ENCODE measurements around the gene MACROD2. TPM values are rescaled to one million over a fixed set of nuclear protein-coding genes. Genes with fewer than 3 reads are reported as not detected.

MACROD2 gene
- total RNA-seq, 4 donors from 2014 or later, result 1.8 to 4.8 (median 2.9) TPM

GRCh38 chr20:14700639-14700960 is 705.3 kb downstream of the MACROD2 start:
- Histone ChIP-seq H3K27ac (no peak overlapping the region), H3K4me3 (no peak overlapping the region), H3K9me3 (no peaks in the 10 kb centered on the region), H3K36me3 (no peaks in the 10 kb centered on the region), H3K4me1 (peaks cover 0 to 8% (median 0%) of the 10 kb centered on the region in 3 donors), H3K27me3 (no peaks in the 10 kb centered on the region)
- DNase-seq, result no peak
- intact Hi-C loops (cut with DNase I), result no loop called here
- no peak for TF ChIP-seq POLR2A (IDR thresholded peaks at IDR 0.05)
- TF ChIP-seq, protein P1, sequence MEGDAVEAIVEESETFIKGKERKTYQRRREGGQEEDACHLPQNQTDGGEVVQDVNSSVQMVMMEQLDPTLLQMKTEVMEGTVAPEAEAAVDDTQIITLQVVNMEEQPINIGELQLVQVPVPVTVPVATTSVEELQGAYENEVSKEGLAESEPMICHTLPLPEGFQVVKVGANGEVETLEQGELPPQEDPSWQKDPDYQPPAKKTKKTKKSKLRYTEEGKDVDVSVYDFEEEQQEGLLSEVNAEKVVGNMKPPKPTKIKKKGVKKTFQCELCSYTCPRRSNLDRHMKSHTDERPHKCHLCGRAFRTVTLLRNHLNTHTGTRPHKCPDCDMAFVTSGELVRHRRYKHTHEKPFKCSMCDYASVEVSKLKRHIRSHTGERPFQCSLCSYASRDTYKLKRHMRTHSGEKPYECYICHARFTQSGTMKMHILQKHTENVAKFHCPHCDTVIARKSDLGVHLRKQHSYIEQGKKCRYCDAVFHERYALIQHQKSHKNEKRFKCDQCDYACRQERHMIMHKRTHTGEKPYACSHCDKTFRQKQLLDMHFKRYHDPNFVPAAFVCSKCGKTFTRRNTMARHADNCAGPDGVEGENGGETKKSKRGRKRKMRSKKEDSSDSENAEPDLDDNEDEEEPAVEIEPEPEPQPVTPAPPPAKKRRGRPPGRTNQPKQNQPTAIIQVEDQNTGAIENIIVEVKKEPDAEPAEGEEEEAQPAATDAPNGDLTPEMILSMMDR (IDR thresholded peaks at IDR 0.05), result no peak

DNA sequence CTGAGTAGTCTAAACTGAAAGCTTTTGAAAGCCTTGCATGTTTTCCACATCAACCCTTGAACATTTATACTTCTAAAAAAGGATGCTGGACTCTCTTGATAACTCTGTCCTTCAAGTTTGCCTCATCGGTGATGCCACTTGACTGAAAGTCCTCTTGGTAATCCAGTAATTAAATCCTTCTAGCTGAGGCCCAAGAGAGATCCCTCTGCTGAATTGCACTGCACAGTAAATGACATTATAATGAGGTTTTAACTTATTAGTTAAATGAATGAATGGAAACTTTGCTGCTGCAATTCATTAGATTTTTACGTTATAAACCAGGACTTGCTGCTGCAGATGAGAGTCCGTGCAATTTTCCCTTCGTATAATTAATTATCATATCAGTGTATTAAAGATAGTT is 706.0 kb downstream of the MACROD2 start:
- Histone ChIP-seq H3K36me3 (no peaks in the 10 kb centered on the region), H3K9me3 (no peaks in the 10 kb centered on the region), H3K27me3 (no peaks in the 10 kb centered on the region), H3K4me1 (peaks cover 0 to 8% (median 0%) of the 10 kb centered on the region in 3 donors), H3K4me3 (no peak overlapping the region), H3K27ac (no peak overlapping the region)
- no peak for DNase-seq
- intact Hi-C loops (cut with DNase I), result no loop called here
- 78 to 96% methylated on average over 4 of the region's 4 CpGs for WGBS, 2 donors
- TF ChIP-seq, protein P1 (IDR thresholded peaks at IDR 0.05), result no peak
- no peak for TF ChIP-seq POLR2A (IDR thresholded peaks at IDR 0.05)

DNA sequence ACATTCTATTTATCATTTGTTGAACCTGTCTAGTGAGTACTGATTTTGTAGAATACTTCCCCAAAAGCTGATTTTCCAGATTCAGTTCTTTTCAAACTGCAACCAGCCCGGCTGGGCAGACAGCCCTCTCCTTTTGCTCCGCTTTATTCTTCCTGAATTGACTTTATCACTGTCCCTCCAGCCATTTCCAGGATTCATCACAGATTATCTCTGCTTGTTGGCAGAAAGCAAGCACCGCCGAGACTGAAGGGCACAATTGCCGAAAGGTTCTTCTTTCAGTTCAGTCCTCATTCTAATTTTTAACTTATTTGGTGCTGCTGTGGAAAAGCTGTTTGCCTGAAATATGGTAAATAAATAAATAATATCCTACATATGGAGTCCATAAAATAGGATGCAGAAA is 711.2 kb downstream of the MACROD2 start:
- DNase-seq, result no peak
- no peak overlapping the region for H3K27ac ChIP-seq
- no peaks in the 10 kb centered on the region for H3K9me3 ChIP-seq
- no peak overlapping the region for H3K4me3 ChIP-seq
- H3K36me3 ChIP-seq, result no peaks in the 10 kb centered on the region
- 80 to 84% methylated on average over 5 of the region's 5 CpGs for WGBS, 2 donors
- no peaks in the 10 kb centered on the region for H3K27me3 ChIP-seq
- intact Hi-C loops (cut with DNase I), result no loop called here
- TF ChIP-seq, protein P1 (IDR thresholded peaks at IDR 0.05), result no peak
- TF ChIP-seq POLR2A (IDR thresholded peaks at IDR 0.05), result no peak
- H3K4me1 ChIP-seq, result peaks cover 0 to 11% (median 0%) of the 10 kb centered on the region in 3 donors

DNA sequence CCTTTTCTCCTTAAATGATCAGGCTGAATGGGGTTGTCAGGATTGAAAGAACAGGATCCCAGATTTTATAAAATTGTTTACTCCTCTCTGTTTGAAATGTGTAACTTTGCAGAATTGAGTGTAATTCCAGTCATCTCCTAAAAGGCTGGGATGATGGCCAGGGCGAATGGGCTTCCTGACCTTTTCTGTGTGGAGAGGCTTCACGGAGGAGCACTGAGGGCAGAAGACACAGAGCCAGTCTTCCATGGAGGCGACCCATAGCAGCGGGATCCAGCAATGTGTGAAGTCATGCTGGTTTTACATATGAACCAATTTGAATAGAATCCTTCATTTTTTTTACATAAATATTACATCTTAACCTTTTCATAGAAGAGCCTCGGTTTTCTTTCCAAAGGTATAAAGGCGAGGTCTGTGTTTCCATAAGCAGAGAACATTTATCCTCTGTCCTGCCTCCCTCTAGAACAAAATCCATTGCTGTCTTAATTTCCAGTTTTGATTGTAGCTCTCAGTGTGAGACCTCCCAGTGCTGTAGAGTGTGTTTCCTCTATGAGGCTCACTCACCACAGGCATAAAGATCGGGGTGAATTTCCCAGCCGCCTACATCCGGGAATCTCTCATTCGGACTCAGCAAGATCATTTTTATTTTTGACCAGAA is 711.8 kb downstream of the MACROD2 start:
- no peaks in the 10 kb centered on the region for H3K9me3 ChIP-seq

GRCh38 chr20:14707865-14708596 is 712.7 kb downstream of the MACROD2 start:
- no peaks in the 10 kb centered on the region for H3K36me3 ChIP-seq
- H3K4me1 ChIP-seq, result peaks cover 0 to 26% (median 11%) of the 10 kb centered on the region in 3 donors
- WGBS, 2 donors, result 43 to 45% methylated on average over 2 of the region's 2 CpGs
- H3K27ac ChIP-seq, result no peak overlapping the region
- intact Hi-C loops (cut with DNase I), result no loop called here
- TF ChIP-seq, protein P1 (IDR thresholded peaks at IDR 0.05), result no peak
- TF ChIP-seq POLR2A (IDR thresholded peaks at IDR 0.05), result no peak
- no peak overlapping the region for H3K4me3 ChIP-seq
- no peak for DNase-seq
- no peaks in the 10 kb centered on the region for H3K27me3 ChIP-seq
- H3K9me3 ChIP-seq, result no peaks in the 10 kb centered on the region

More for the DNA sequence above, 711.8 kb downstream of the MACROD2 start:
- Histone ChIP-seq H3K27me3 (no peaks in the 10 kb centered on the region), H3K27ac (no peak overlapping the region), H3K36me3 (no peaks in the 10 kb centered on the region), H3K4me3 (no peak overlapping the region), H3K4me1 (peaks cover 0 to 17% (median 4%) of the 10 kb centered on the region in 3 donors)
- DNase-seq, result no peak
- TF ChIP-seq, protein P1 (IDR thresholded peaks at IDR 0.05), result no peak
- WGBS, 2 donors, result 80 to 85% methylated on average over 10 of the region's 10 CpGs
- intact Hi-C loops (cut with DNase I), result no loop called here
